Occipital lobe (tissue), 2 donors: Measurements from ENCODE around the gene FOXP1. TPM values are rescaled to one million over a fixed set of nuclear protein-coding genes. Genes with fewer than 3 reads are reported as not detected.

Source experiments
- DNase-seq: peaks from one replicate; lab custom pipeline; 2025; lab: John Stamatoyannopoulos, UW
- total RNA-seq: library from RNA; depleted of rRNA; stranded (reverse); fragments of >200 nt; gene quantifications from one replicate; pipeline ENCODE4 v1.2.3, GENCODE V29; 2014

FOXP1 gene
- total RNA-seq, 1 donor from 2014 or later, result 168 TPM

DNA sequence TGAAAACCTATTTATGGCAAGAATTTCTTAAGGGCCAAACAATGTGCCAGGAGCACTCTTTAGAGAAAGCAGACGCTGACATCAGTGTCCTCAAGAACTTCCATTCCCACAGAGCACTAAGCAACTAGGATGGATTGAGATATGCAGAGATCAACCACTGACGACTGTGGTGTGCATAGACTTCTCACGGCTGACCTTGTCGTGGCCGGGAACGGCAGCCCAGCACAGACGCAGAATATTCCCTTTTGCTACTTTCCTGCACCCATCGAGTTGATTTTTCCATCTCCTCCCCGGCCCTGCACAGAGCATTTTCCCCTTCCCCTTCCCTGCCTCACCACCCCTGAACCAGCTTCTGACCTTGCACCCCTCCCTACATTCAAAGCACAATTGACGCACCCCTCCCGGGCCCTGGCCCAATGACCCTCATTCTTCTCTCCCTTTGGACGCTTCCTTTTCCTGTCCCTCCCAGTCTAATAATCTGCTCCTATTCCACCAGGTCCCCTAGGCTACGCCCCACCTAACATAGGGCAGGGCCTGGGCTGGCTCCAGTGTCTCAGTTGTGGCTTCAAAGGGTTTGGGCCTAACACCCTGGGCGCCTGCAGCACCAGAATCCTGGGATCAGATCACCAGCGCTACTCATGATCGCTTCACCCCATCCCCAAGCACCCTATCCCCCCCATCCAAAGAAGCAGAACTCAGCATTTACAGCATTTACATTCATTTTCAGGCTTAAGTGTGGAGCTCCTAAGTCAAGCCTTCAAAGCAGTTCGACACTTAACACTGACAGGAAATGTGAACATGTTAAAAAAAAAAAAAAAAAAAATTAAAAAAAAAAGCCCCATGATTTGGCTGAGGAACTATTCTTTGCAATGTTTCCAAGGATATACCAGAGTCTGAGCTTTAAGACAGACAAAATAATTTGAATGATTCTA is 151.2 kb downstream of the FOXP1 start:
- no peak for DNase-seq

DNA sequence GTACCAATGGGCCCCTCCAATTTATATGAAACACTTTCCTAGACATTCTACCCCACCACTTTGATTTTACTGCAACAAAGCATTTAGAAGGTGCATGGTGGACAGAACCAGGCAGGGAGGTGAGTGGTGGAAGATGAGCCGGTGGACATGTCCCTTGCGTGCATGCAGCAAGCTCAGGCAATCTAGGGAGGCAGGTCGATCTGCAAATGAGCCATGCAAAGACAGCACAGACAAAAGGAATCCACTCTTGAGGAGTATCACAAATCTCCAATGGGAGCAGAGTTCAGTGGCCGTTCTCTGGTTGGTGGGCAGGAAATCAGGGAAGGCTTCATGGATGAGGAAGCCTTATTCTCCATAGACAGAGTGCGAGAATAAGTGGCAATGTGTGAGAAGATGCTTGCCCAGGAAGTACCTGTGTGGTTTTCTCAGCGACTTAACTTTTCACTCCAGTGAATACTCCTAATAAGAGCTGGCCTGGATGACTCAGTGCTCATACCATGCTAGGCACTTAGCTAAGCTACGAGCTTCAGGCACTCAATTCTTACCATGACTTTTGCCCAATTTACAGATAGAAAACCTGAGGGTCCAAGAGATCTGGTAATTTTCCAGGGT is 152.5 kb downstream of the FOXP1 start:
- DNase-seq, result no peak

DNA sequence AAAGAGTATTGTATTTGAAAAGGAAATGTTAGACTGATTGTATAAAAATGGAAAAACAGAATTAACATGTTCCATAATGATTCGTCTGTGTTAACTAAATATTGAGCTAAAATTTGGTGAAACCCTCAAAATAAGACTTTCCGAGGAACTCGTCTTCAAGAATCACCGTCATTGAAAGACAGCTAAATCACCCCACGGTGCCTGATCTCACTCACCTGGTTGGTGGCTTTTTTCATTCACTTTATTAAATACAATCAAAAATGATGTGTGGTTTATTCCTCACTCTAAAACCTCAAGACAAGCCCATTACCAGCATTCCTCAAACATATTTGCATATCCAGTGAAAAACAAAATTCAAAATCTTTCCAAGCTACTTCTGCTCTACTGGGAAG is 153.9 kb downstream of the FOXP1 start:
- no peak for DNase-seq

DNA sequence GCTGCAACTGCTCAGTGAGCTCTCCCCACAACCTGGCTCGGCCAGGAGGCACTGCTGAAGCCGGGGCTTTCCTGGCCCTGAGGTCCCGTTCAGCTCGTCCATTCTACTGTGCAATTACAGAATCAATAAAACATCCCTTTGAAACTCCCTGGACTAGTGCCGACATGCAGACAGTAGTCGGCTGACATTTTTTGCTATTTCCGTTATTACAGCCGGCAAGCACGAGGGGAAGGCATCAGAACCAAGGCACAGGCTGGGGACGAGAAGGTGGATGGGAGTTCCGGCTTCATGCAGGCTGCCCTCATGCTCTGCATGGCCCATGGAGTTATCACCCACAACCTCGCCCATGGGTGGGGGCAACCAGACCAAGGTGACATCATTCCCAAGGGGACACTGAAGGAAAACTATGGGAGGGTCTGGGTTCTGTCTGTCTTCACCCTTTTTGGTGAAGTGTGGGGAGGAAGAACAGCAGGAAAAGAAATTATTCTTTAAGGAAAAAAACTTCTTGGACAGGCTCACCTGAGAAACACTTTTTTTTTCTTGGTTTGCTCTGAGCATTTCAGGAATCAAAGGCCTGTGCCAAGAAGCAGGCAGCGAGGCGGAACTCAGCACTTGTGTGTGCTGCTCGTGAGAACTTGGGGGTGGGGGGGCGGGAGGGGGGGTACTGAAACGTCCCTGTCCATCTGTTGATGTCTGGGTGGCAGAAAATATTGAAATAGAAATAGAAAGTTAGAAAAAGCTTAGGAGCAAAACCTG is 154.5 kb downstream of the FOXP1 start:
- DNase-seq, result no peak

DNA sequence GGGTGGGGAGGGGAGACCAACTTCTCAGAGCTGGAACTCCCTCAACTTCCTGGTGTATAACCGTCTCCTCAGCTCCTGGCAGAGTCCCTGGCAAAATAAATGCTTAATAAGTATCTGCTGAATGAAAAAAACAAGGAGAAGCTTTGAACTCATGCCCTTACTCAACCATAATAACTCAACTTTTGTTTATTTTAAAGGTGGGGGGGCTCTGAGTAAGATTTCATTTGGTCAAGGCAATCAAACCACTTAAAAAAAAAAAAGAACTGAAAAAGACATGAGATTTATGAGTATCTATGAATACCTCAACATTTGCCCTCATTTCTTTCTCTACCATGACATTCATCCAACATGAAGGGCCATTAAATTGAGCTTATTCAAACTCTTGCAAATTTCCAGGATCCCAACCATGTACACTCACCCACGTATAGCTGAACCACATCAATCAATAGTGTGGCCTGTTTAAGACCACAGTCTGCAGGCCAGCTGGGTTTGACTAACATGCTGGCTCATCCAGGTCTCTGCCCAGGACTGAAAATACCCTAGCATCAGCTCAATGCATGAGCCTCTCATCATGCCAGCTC is 157.9 kb downstream of the FOXP1 start:
- DNase-seq, result no peak

DNA sequence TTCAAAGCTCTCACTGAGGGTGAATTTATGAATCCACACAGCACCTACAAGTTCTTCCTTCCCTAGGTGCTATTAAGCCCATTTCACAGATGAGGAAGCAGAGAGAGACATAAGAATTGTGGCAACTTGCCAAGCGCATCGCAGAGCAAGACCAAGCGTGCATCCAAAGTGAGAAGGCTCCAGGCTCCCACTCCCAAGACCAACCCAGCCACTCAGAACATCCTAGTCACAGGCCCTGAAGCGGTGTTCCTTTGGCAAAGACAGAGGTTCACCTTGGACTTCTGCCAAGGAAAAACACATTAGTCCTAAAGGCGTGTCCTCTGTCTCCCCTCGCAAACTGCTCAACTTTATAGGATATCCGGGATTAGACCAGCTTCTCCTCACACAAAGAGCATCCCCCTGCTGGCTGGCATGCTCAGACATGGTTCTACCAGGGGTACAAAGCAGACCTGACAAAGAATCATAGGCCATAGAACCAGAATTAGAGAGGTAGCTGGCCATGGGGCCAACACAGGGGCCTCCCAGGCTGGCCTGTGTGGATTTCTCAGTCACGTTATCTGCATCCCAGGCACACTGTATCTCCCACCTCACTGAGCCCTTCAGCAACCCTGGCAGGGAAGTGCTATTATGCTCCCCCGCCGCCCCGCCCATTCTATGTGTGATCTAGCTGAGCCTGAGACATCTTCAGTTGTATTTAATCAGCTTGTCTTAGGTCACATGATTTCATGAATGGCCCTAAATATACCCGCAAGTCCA is 160.2 kb downstream of the FOXP1 start:
- no peak for DNase-seq

DNA sequence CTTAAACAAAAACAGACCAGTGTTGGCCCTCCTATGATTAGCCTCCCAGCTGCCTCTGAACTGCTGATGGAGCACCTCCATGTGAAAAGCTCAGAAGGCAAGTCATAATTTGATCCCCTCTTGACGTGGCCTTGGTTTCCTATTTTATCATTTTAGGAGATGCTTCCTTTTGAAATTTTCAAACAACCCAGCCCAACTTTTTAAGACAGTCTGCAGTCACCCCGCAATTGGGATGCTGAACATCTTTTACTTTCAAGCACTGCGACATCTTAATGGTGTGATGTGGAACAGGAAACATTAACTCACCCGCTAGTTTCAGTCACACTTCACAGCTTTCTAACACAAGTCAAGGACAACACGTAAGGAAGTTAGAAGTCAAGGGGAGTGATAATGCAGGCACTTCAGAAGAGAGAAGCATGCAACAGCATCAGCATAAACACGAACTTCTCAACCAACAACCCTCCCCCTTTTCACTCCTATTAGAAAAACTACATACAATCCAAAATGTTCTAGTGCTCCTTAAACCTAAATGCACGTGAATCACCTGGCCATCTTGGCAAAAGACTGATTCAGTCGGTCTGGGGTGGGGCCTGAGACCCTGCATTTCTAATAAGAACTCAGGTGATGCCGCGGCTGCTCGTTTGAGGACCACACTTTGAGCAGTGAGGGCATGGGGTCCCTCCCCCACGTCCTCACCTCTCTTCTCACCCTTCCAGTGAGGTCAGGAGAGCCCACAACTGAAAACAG is 161.5 kb downstream of the FOXP1 start:
- no peak for DNase-seq

DNA sequence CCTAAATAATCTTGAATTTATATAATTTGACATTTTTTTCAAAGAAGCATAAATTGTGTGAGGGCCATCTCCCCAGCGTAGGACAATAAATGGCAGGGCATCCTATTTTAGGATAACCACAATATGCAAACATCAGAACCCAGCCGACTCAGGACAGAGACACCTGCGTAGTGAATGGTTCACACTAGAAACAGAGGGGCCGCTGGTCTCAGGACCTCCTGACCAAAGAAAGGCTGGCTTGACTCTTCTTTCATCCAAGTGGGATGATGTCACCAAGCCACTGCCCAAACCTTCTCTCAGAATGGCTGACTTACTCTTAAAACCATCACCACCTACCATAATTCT is 162.1 kb downstream of the FOXP1 start:
- DNase-seq, result no peak

DNA sequence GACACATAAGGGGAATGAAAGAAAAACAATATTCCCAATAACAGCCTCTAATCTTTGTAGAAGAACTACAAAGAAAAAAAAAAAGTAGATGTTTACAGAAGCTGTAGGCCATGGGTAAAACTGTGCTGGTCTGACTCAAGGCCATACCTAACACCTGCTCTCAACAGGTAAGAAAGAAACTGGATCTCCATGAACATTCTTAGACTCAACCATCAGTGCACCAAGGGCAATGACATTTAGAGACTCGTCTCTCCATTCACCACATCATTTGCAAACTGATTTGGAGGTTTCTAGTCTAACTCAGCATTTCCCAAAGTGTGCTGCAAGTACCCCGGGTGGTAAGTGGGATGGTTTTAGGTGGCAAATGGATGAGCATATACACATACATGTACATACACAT is 164.2 kb downstream of the FOXP1 start:
- no peak for DNase-seq

DNA sequence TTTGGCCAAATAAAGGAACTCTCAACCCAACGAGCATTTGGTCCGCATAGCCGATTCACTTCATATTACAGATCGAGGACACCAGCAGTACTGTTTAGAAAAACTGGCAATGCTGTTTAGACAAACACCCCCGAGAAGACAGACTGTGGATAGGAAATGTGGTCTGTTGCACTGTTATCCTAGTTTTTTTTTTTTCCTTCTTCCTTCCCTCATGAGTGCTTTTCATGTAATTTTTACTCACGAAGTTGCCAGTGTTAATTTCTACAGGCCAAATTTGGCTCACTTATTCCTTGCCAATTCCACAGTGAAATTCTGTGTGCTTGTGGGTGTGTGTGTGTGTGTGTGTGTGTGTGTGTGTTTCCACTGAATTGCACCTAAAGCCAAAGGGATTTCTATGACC is 165.7 kb downstream of the FOXP1 start:
- no peak for DNase-seq

DNA sequence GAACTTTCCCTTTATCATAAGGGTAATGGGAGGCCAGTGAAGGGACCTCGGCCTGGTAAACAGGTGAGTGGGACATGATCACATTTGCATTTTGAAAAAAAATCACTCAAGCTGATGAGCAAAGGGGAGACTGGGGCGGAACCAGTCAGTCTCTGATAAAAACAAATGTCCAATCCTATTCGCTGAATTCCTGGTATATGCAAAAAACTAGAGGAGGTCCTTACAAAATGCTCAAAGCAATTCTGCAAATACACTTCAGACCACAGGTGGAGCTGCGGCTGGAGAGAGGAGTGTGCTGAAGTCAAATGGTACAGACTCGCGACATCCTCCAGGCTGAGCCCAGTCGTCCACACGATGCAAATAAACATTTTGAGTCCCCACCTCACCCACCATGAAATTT is 166.7 kb downstream of the FOXP1 start:
- no peak for DNase-seq

DNA sequence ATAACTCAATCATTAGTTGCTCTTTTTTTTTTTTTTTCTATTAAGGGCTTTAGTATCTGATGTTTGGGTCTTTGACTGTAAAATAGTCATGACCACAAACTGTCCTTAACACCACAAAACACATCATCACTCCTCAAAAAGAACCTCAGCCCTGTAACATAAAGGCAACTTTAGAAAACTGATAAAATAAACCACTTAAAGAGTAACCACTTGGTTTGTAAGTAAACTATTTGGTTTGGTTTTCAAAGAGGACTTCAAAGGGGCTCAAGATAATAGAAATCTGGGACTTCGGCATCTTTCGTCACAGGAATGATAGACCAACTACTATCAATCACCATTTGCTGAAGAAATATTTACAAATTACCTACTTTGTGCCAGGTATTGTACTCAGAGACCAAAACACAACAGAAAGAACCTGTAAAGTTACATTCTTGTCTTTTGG is 167.8 kb downstream of the FOXP1 start:
- DNase-seq, result no peak

DNA sequence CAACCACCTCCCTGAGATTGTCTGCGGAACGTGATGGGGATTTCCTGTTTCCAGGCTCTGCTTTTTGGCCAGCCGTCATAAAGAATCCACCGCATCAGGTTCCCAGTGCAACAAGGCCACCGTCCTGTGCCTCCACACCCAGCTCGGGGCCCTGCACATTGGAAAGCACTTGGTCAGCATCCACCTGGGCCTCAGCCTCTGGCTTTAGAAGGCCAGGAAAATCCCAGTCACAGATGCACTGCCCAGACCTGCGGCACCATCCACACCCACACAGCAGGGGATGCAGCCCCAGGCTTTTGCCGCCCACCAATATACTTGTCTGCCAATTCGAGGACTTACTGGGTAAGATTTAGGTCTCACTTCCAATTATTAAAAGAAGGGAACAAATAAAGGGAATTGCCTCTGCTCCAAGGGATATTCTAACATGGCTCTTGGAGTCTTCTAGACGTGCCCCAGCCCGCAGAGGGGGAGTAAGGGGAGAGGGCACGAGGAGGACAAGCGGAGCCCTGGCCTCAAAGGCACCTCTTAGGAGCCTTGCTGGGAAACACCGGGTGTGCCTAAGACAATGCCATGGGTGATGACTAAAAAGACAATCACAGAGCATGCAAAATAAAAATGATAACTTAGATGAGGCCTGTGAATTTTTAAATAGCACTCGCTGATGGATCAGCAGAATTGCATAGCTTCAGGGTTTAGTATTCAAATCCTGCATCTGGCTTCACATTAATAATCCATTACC is 169.2 kb downstream of the FOXP1 start:
- no peak for DNase-seq

DNA sequence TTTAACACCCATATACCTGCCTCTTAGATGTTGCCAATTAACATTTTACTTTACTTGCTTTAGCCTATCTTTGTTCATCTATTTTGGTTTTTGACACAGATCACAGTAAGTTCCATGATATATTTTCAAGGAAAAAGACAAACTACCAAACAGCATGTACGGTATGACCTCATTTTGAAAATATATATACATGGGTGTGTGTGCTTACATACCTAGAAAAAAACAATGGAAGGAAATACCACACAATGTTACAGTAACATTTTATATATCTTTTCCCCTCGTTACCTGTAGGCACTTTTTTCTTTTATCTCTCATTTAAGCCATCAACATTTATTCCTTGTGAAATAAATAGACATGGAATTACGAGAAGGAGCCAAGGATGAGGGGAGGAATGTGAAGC is 170.0 kb downstream of the FOXP1 start:
- no peak for DNase-seq

DNA sequence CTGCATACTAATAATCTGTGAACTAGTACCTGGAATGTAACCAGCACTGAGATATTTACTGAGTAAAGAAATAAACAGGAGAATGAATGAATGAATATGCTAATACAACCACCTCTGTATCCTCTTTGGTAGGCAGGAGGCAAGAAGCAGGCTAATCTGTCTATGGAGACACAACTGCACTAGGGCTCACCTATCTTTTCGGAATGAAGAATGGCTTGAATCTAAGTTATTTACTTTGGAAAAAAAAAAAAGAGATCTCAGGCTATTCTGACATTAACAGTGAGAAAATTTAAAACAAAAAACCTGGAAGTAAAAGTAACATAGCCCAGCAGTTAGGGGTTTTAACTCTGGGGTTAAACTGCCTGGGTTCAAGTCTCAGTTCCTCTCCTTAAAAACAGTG is 174.2 kb downstream of the FOXP1 start:
- DNase-seq, result no peak

DNA sequence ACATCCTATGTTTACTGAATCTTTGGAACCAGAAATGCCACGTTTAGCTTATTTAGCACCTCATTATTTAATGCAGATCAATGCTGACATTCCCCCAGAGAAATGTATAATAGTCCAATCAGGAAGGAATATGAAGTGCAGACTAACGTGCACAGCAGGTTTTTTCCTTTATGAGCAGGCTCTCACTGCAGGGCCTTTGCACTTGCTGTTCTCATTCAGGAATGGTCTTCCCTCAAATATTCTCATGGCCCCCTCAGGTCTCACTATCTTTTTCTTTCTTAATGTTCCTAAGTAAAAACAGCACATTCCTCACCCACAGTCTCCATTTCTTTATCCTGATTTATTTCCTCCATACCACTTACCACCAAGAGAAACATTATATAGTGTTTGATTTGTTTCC is 174.6 kb downstream of the FOXP1 start:
- DNase-seq, result no peak

DNA sequence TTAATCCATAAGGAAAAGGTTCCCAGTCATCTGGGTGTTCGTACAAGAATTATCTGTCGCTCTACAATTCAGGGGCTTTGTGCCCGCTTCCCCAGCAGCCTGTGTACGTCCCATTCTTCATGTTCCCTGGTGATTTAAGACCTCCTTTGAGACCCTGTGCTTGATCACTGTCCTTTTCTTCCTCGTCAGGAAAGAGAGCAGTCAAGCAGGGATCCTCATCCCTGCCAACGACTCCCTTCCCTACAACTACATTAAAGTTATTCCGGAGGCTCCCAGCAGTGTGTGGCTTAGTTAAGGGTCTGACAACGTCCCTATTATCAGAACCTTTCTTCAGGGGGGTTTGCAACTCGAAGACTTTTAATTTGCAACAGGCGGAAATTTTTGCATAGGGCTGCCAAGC is 175.7 kb downstream of the FOXP1 start:
- DNase-seq, result no peak

DNA sequence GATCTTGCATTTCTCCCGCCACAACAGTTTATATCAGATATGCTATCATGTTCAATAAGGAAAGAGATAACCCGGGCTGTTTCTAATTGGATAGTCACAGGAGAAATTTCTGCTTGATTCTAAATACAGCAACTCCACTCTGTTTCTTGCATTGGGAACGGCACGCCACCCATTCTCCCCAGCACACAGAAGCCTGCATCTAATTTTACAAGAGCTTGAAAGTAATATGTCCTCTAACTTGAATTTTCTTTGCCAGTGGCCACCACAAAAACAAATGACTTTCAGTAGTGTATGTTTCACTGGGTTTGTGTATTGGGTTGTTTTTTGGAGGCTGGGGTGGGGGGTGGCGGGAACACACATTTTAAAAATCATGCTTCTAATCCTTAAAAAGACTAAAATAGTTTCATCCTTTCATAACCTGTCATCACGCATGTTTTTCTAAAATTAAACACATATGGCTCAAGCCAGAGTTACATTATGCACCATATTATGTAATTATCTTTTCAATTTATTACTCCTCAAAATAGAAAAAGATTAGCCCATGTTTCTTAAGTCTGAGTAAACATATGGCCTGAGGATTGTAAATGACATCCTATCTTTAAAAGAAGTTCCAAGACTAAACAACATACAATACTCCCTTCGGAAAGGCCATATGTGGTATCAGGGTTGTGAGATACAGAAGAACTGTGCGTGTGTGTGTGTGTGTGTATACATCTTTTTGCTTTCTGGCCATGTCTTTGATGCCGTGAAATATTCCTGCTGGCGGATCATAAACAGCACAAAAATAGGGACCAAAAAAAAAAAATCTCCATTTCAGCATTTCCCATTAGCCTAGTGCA is 176.3 kb downstream of the FOXP1 start:
- no peak for DNase-seq

DNA sequence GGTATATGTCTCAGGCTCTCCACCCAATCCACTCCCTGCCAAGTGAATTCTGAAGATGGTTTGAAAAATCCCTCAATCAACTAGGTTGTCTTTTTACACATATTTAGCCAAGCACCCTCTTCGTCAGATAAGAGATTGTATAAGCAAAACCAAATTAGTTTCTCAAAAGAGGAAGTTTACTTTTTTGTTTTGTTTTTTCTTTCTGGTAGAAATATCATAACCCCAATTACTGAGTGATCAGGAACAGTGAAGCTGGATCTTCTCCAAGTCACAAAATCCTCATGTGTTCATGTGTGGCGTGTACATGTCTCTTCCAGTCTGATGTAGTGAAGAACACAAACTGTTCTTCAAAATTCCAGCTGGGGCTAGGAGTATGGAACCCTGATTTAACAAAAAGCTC is 180.6 kb downstream of the FOXP1 start:
- DNase-seq, result no peak
